ENCODE data around the gene MR1.

Gene MR1

DNA sequence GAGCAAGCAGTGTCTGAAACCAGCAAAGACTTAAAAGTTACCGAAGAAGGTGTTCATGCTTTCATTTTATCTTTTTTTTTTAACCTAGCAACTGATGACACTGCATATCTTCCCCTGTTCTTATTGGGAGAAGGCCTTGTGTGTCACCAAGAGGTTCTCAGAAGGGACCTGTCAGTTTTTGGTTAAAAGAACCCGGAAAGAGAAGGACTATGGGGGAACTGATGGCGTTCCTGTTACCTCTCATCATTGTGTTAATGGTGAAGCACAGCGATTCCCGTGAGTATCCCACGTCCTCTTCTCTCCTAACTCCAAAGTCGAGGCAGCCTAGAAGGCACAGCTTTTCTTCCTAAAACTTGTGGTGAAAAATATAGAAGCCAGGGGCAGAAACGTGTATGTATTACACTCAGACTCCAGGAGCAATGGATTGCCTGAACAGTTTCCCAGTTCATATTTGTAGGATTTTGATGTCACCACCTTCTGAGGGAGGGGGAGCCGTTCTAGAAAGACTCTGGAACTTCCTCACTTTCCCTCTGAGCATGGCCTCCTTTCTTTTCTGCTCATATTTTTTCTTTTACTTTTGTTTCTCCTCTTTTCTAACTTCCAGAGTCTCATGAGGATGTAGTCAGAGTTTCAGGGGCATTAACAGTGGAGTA lies at the start of gene MR1:
TSS of gene MR1 (plus strand) at position 185 of the 653 bp plus-strand sequence. CDS start at position 210, 25 bp downstream.
- Mint-ChIP-seq H3K9me3 (no peaks in the 10 kb centered on the region), H3K27me3 (no peaks in the 10 kb centered on the region), H3K27ac (peak within 1 kb of the TSS; percentile 99), H3K4me1 (ENCODE audit: low read depth) (peaks cover 65% of the 10 kb centered on the region), H3K4me3 (peak within 1 kb of the TSS; percentile 84), H3K36me3 (ENCODE audit: low read depth) (peaks cover 30% of the 10 kb centered on the region)
- intact Hi-C loops (cut with micrococcal nuclease), result no loop called here

DNA sequence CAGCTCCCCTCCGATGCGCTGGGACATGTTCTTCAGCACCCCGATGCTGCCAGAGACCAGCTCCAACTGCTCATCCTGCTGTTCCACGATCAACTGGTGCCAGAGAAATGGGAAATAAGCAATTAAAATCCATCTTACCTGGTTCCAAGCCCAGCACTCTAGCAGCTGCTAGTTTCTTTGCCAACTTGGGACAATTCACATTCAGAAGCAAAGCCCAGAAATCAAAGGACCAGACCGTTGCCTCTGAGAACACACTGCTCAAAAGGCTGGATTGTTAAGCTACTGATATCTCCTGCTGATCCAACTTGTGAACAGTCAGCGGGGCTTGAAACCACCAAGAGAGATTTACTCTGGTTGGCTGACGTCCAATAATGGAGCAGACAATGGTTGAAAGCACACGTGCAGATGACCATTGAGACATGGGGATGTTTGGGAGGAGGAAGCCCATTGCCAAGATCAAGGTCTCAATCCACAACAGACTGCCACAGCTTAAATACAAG lies 45.5 kb upstream of the MR1 start:
- Mint-ChIP-seq H3K27ac (no peak overlapping the region), H3K36me3 (ENCODE audit: low read depth) (peaks cover 99% of the 10 kb centered on the region), H3K9me3 (no peaks in the 10 kb centered on the region), H3K4me3 (no peak overlapping the region), H3K4me1 (ENCODE audit: low read depth) (no peaks in the 10 kb centered on the region), H3K27me3 (no peaks in the 10 kb centered on the region)
- intact Hi-C loops (cut with micrococcal nuclease), result no loop called here

DNA sequence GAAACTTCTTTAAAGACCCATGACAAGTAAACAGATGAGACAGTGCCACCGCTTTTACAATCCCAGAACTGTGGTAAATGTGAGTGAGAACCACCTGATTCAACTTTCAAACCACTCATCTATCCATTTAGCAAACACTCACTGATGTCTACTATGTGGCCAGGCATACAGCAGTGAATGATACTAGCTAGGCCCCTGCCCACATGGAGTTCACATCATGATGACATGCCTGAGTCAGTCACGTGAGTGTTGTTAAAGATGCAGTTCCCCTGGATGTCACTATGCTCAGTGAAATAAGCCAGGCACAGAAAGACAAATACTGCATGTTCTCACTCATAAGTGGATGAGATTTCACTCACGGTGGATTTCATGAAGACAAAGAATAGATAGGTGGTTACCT lies 39.5 kb upstream of the MR1 start:
- H3K27me3 Mint-ChIP-seq, result no peaks in the 10 kb centered on the region
- peaks cover 13% of the 10 kb centered on the region for H3K4me1 Mint-ChIP-seq (ENCODE audit: low read depth)
- H3K27ac Mint-ChIP-seq, result no peak overlapping the region
- intact Hi-C loops (cut with micrococcal nuclease), result no loop called here
- no peak overlapping the region for H3K4me3 Mint-ChIP-seq
- H3K36me3 Mint-ChIP-seq (ENCODE audit: low read depth), result peaks cover 71% of the 10 kb centered on the region
- H3K9me3 Mint-ChIP-seq, result no peaks in the 10 kb centered on the region

DNA sequence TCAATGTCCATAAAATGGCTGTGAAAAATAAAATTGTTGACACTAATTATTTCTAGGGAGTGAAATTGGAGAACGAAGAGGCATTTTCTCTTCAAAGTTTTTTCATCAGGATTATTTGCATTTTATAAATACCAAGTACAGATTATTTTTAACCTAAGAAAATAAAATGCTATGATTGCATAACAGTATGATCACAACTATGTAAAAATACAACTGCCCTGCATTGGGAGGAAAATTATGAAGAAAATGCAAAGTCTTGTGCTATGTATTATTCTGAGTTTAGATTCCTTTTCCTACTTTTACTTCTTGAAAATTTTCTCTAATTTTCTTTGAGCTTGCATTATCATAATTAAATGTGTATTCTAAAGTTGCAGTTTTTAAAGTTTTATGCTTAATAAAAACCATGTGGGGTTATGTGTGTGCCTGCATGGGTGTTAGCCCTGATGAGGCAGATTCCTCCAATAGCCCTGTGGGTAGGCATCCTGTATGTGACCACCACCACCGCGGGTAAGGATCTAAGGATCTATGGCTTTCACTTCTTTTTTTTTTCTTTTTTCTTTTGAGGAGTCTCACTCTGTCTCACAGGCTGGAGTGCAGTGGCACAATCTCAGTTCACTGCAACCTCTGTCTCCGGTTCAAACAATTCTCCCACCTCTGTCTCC lies 35.8 kb upstream of the MR1 start:
- intact Hi-C loops (cut with micrococcal nuclease), result no loop called here
- no peak overlapping the region for H3K4me3 Mint-ChIP-seq
- peak overlapping the region; percentile 50 for H3K27ac Mint-ChIP-seq
- peaks cover 21% of the 10 kb centered on the region for H3K4me1 Mint-ChIP-seq (ENCODE audit: low read depth)
- H3K9me3 Mint-ChIP-seq, result no peaks in the 10 kb centered on the region
- H3K36me3 Mint-ChIP-seq (ENCODE audit: low read depth), result peaks cover 66% of the 10 kb centered on the region
- no peaks in the 10 kb centered on the region for H3K27me3 Mint-ChIP-seq

DNA sequence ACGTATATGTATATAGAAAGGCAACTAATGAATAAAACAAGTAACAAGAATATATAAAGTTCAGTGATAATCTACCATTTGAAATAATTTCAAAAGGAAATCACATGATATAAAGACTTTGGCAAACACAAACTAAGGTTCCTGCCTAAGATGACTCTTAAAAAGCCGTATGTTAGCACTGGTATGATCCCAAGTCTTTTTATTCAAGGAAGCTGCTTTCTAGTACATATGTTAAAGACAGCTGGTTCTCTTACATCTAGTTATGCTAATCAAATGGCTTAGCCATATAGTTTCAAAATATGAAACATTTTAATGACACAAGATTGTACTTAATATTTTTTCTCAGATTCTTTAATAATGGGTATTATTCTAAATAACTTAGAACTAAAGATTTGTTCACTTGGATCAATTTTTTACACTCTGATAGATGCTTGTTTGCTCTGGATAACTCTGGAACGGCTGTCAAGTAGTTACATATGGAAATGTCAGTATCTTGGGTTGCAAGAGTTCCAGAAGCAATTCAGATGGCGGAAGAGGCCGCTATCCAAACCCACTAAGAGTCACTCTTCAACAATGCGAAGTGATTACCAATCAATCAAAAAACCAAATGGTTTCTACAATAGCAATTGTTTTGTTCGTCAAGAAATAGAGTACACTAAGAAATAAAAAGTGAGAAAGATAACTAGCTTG lies 32.5 kb upstream of the MR1 start:
- Mint-ChIP-seq H3K9me3 (no peaks in the 10 kb centered on the region), H3K4me3 (no peak overlapping the region), H3K27me3 (no peaks in the 10 kb centered on the region), H3K4me1 (ENCODE audit: low read depth) (peaks cover 23% of the 10 kb centered on the region), H3K27ac (no peak overlapping the region), H3K36me3 (ENCODE audit: low read depth) (peaks cover 75% of the 10 kb centered on the region)
- intact Hi-C loops (cut with micrococcal nuclease), result no loop called here

DNA sequence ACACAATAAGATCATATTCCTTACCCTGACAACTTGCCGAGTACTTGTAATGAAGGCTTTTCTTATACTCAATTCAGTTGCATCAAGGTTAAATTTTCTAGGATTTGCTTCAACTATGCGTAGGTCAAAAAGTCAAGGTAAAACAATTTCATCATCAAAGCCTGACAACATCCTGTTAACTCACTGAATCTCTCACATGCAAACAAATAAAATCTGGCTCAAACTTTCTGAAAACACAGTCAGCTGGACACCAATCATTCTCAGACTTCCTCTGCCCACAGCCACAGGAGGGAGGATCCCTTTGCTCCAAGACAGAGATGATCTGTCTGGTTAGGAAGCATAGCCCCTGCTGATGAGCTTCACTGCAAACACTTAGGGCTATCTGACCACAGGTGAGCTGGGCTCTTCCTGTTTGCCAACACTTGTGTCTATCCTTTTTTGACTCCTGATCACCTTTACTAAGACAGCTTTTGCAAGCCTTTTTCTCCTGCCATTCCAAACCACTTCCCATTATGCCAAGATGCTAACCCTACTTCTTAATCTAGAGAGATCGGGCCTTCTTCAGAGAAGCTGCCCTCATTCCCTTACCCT lies 31.1 kb upstream of the MR1 start:
- H3K27ac Mint-ChIP-seq, result no peak overlapping the region

DNA sequence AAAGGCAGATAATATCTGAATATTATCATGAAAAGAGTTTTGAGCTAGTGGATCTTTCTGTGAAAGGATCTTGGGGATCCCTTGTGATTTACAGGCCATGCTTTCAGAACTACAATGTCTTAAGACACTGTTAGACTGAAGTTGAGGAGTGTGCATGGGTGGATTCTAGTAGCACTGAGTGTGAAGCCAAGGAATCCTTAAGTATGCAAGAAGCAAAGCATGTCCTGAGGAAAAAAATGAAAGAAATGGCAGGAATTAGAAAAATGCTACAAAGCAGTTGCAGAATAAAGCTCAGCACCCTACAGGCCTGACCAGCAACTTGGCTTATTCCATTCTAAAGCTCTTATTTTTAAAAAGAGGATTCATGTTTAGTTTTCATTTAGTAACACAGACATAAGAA lies 23.0 kb upstream of the MR1 start:
- Mint-ChIP-seq H3K4me3 (no peak overlapping the region), H3K36me3 (ENCODE audit: low read depth) (peaks cover 12% of the 10 kb centered on the region), H3K27me3 (no peaks in the 10 kb centered on the region), H3K9me3 (no peaks in the 10 kb centered on the region), H3K27ac (no peak overlapping the region), H3K4me1 (ENCODE audit: low read depth) (peaks cover 16% of the 10 kb centered on the region)
- intact Hi-C loops (cut with micrococcal nuclease), result no loop called here

More for the DNA sequence above, 31.1 kb upstream of the MR1 start:
- peaks cover 69% of the 10 kb centered on the region for H3K36me3 Mint-ChIP-seq (ENCODE audit: low read depth)
- intact Hi-C loops (cut with micrococcal nuclease), result no loop called here
- H3K4me1 Mint-ChIP-seq (ENCODE audit: low read depth), result peaks cover 23% of the 10 kb centered on the region
- no peaks in the 10 kb centered on the region for H3K27me3 Mint-ChIP-seq
- no peak overlapping the region for H3K4me3 Mint-ChIP-seq
- H3K9me3 Mint-ChIP-seq, result no peaks in the 10 kb centered on the region

DNA sequence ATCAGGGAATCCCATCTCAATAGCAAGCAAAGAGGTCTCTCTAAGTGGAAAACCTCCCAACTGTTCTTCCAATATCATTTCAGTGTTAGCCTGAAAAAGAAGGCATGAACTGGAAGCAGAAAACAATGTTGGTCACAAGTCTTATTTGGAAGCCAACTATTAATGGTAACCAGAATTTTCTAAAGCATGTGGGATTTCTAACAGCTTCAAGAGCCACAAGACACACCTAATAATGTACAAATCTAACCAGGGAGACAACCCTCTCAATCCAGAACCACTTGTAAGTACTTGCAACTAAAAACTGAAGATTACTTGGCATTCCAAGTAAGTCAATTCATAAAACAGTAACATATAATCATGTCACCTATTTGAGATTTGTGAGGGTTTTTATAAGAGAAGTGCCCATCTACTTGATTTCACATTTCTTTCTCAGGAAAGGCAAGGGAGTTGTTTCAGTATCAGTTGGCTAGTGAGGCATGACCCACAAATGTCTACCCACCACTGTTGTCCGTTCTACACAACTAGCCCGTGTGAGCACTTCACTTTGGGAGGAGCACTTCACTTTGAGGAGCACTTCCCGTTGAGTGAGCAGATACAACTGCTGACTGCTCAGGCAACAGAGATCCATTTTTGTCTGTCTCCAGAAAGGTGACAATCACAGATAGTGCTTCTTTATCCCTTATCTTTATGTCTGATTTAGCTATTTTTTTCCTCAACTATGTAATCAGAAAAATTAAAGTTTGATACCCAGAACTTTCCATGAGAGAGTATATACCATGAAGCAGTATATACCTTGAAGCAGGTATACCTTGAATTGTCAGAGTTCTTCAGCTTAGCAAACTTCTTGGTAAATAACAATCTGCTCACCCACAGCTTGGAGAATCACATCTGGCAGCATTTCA lies 22.2 kb upstream of the MR1 start:
- intact Hi-C loops (cut with micrococcal nuclease), result no loop called here
- peaks cover 16% of the 10 kb centered on the region for H3K4me1 Mint-ChIP-seq (ENCODE audit: low read depth)
- no peak overlapping the region for H3K27ac Mint-ChIP-seq
- no peaks in the 10 kb centered on the region for H3K27me3 Mint-ChIP-seq
- H3K36me3 Mint-ChIP-seq (ENCODE audit: low read depth), result peaks cover 12% of the 10 kb centered on the region
- no peak overlapping the region for H3K4me3 Mint-ChIP-seq
- no peaks in the 10 kb centered on the region for H3K9me3 Mint-ChIP-seq

DNA sequence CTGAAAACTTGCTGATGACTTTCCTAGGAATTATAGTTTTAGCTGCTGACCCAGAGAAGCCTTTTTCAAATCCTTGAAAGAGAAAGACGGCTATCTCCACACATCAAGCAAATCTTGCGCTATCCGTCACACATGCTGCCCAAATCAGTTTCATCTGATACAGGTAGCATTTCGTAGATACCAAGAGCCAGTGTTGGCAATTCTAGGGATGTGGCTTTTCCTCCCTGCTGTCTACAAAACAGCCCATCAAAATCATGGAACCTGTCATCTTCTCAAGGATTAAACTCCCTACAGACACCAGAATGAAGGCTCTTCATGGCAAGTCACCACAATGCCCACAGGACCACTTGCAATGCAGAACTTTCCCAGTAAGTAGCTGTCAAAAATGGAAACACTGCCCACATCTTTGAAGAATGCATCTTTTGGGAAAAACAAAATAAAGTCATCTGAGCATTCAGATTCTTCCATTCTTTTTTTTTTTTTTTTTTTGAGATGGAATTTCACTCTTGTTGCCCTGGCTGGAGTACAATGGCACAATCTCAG lies 21.5 kb upstream of the MR1 start:
- H3K27me3 Mint-ChIP-seq, result no peaks in the 10 kb centered on the region
- H3K9me3 Mint-ChIP-seq, result no peaks in the 10 kb centered on the region
- H3K36me3 Mint-ChIP-seq (ENCODE audit: low read depth), result peaks cover 16% of the 10 kb centered on the region
- H3K27ac Mint-ChIP-seq, result no peak overlapping the region
- H3K4me1 Mint-ChIP-seq (ENCODE audit: low read depth), result peaks cover 19% of the 10 kb centered on the region
- H3K4me3 Mint-ChIP-seq, result no peak overlapping the region
- intact Hi-C loops (cut with micrococcal nuclease), result no loop called here

DNA sequence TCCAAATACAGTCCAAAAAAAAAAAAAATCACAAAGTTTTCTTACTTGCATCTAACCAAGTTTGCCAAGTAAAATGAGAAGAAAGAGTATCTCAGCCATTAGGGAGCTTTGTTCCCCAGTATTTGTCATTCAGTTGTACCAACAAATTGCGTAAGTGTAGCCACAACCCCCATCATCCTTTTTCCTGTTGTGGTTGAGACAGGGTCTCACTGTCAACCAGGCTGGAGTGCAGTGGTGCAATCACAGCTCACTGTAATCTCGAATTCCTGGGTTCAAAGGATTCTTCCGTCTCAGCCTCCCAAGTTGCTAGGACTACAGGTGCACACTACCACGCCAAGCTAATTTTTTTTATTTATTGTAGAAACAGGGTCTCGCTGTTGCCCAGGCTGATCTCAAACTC lies 20.6 kb upstream of the MR1 start:
- Mint-ChIP-seq H3K4me3 (no peak overlapping the region), H3K27me3 (no peaks in the 10 kb centered on the region), H3K27ac (no peak overlapping the region), H3K4me1 (ENCODE audit: low read depth) (peaks cover 23% of the 10 kb centered on the region), H3K36me3 (ENCODE audit: low read depth) (peaks cover 24% of the 10 kb centered on the region), H3K9me3 (no peaks in the 10 kb centered on the region)
- intact Hi-C loops (cut with micrococcal nuclease), result no loop called here

DNA sequence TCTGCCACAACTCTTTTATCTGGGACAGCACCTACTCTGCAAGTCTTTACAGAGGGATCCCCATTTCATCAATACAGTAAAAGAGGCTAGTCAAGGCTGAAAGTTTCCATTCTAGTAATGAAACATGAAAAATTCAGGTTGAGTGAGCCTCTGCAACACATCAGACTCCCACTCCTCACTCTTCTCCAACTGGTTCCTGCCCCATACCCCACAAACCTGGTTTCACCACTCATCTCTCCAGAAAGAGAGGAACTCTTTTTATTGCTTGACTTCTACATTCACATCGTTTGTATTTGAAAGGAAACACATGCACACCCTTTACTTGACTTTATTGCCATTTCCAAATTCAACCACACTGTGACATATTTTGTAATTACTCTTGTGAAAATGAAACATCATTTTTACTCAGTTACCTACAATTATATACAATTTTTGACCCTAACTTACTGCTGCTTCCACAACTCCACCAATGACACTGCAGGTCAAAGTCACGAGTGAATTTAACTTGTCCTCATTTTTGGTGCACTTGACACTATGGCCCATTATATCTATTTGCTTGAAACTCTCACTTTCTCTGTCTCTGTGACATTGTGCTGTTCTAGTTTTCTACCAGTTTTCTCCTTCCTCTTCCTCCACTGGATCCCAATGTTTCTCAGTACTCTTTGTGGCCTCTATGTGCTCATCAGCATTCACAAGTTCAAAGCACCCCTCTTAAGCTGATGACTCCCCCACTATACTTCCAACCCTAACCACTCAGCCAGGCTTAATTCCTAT lies 19.1 kb upstream of the MR1 start:
- intact Hi-C loops (cut with micrococcal nuclease), result no loop called here
- H3K9me3 Mint-ChIP-seq, result no peaks in the 10 kb centered on the region
- H3K27ac Mint-ChIP-seq, result no peak overlapping the region
- no peaks in the 10 kb centered on the region for H3K27me3 Mint-ChIP-seq
- H3K4me1 Mint-ChIP-seq (ENCODE audit: low read depth), result peaks cover 34% of the 10 kb centered on the region
- H3K4me3 Mint-ChIP-seq, result no peak overlapping the region
- H3K36me3 Mint-ChIP-seq (ENCODE audit: low read depth), result peaks cover 32% of the 10 kb centered on the region

DNA sequence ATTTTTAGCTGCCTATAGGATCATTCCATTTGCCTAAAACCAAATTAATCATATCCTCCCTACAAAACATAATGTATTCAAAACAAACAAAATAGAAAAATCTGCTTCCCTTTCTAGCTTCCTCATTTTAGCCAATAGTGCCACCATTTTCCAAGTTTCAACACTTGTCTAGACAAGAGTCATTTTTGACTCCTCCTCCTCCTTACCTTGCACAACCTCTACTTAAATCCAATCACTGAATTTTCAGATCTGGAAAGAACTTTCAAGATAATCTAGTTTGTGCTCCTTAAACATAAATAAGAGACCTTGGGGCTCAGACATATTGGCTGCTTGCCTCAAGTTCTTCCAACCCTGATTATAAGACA lies 18.6 kb upstream of the MR1 start:
- Mint-ChIP-seq H3K27ac (no peak overlapping the region), H3K4me1 (ENCODE audit: low read depth) (peaks cover 28% of the 10 kb centered on the region), H3K36me3 (ENCODE audit: low read depth) (peaks cover 32% of the 10 kb centered on the region), H3K4me3 (no peak overlapping the region), H3K9me3 (no peaks in the 10 kb centered on the region), H3K27me3 (no peaks in the 10 kb centered on the region)
- intact Hi-C loops (cut with micrococcal nuclease), result no loop called here

DNA sequence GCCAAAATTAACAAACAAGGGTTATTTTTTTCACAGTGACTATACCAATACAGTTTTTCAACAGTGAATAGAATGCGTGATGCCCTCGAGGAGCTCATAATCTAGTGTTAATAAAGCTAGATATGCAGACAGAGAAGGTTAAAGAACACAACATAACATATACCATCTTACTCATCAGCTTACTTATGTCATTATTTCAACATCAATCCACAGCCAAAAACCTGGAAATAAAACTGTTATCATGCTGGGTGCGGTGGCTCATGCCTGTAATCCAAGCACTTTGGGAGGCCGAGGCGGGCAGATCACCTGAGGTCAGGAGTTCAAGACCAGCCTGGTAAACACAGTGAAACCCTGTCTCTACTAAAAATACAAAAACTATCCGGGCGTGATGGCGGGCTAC lies 17.2 kb upstream of the MR1 start:
- intact Hi-C loops (cut with micrococcal nuclease), result no loop called here
- Mint-ChIP-seq H3K4me1 (ENCODE audit: low read depth) (peaks cover 34% of the 10 kb centered on the region), H3K36me3 (ENCODE audit: low read depth) (peaks cover 32% of the 10 kb centered on the region), H3K27ac (no peak overlapping the region), H3K9me3 (no peaks in the 10 kb centered on the region), H3K27me3 (no peaks in the 10 kb centered on the region), H3K4me3 (no peak overlapping the region)

Data from dendritic cell treated with granulocyte-macrophage colony-stimulating factor and Interleukin-4, amounts not matched to agents 40 ng/mL and 50 ng/mL, for 4 days (primary cell).